Fibroblast of the aortic adventitia (primary cell): Measurements from ENCODE around the gene GATAD2A. TPM values are rescaled to one million over a fixed set of nuclear protein-coding genes. Genes with fewer than 3 reads are reported as not detected.
"Not testable (repeated sequence)": the region's sequence is repeated elsewhere in the genome, so short reads cannot be mapped to it uniquely, and the experiment has no call there.

Experiments used
- DNase-seq: peaks from one replicate; pipeline ENCODE4 v3.0.0-alpha.2; 2010; ENCODE audit warnings: low read depth
- H3K4me3 ChIP-seq: 2 replicates; pipeline ENCODE4 v1.5.1; 2011; ENCODE audit warnings: low read depth, mild to moderate bottlenecking, control low read depth, low read length, moderate library complexity
- total RNA-seq: library from RNA; depleted of rRNA; stranded (reverse); fragments of >200 nt; gene quantifications from 2 replicates; pipeline ENCODE4 v1.2.3, GENCODE V29; 2012; ENCODE audit warnings: low replicate concordance
- TF ChIP-seq, protein P1 (sequence below): IDR thresholded peaks from 2 replicates; pipeline ENCODE4 v1.5.1; 2011; ENCODE audit warnings: mild to moderate bottlenecking, low read length, control low read depth, inconsistent platforms; ENCODE audit not compliant: insufficient read depth

GATAD2A gene
- total RNA-seq, 1 donor: 46.4 TPM

DNA sequence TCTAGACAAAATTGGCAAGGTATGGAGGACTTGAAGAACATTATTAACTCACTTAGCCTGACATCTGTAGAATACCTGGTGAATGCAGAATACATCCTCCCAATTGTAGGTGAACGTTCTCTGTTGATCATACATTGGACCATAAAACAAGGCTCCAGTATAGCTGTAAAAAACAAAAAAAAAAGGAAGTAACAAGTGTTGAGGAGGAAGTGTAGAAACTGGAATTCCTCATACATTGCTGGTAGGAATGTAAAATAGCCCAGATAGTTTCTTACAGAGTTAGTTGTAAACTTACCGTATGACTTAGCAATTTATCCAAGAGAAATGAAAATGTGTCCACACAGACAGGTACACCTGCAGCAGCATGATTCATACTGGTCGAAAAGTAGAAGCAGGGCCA, 65.1 kb downstream of the GATAD2A start:
- TF ChIP-seq, protein P1, sequence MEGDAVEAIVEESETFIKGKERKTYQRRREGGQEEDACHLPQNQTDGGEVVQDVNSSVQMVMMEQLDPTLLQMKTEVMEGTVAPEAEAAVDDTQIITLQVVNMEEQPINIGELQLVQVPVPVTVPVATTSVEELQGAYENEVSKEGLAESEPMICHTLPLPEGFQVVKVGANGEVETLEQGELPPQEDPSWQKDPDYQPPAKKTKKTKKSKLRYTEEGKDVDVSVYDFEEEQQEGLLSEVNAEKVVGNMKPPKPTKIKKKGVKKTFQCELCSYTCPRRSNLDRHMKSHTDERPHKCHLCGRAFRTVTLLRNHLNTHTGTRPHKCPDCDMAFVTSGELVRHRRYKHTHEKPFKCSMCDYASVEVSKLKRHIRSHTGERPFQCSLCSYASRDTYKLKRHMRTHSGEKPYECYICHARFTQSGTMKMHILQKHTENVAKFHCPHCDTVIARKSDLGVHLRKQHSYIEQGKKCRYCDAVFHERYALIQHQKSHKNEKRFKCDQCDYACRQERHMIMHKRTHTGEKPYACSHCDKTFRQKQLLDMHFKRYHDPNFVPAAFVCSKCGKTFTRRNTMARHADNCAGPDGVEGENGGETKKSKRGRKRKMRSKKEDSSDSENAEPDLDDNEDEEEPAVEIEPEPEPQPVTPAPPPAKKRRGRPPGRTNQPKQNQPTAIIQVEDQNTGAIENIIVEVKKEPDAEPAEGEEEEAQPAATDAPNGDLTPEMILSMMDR: no peak
- no peak for DNase-seq
- H3K4me3 ChIP-seq: no peak overlapping the region

DNA sequence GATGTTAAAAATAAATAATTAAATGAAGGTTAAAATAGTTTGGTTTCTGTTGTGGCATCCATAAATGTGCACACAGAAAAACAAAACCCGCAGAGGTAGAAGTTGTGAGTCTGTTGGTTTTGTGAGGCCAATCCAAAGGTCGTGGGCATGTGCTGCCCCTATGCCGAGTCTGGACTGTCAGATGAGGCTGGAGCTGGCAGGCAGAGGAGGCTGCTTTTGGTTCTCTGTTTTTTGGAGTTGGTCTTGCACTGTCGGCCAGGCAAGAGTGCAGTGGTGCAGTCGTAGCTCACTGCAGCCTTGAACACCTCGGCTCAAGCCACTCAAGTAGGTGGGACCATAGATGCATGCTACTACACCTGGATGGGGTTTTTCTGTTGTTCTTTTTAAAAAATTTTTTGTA, 66.2 kb downstream of the GATAD2A start:
- no peak for DNase-seq
- TF ChIP-seq, protein P1: no peak
- H3K4me3 ChIP-seq: no peak overlapping the region

DNA sequence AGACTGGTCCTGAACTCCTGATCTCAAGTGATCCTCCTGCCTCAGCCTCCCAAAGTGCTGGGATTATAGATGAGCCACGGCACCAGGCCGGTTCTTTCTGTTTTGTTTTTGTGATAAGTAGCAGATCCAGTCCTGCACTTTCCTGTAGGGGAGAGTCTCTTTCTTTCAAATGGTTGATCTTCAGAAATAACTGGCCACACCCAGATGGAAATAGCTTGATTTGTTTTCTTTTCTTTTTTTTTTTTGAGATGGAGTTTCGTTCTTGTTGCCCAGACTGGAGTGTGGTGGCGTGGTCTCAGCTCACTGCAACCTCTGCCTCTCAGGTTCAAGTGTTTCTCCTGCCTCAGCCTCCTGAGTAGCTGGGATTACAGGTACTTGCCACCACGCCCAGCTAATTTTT, 66.6 kb downstream of the GATAD2A start:
- not testable (repeated sequence) for H3K4me3 ChIP-seq
- DNase-seq: peak; percentile 26

DNA sequence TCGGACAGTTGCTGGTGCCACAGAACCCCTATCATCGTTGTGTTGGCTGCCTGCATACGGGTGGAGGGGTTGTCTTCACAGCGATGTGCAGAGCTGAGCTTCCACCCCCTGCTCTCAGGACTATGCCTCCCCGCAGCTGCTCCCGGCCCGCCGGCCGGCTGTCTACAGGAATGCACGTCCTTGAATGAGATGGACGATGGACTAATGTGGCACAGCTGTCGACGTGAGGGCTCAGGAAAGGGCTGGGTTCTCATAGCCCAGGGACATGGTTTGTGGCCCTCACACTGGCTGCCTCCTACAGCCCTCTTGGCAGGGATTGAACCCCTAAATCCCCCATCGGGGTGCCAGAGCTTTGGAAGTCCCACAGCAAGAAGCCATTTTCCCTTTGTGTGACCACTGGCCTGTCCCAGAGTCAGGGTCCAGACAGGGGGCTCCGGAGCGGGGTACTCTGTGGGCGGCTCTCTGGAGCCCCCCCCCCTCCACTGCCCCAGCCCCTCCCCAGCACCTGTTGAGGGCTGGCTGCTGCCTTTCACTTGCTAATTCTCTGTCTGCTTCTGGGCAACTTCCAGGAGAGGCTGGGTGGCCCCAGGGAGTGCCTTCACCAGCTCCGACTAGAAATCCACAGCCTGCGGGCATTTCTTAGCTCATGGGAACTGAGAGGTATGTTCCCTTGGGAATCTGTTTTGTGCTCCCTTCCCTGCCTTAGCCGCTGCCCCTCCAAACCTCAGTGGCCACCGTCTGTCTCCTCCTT, 69.7 kb downstream of the GATAD2A start:
- TF ChIP-seq, protein P1: no peak
- no peak overlapping the region for H3K4me3 ChIP-seq
- no peak for DNase-seq

GRCh38 chr19:19475849-19476828, 70.7 kb downstream of the GATAD2A start:
- peak; percentile 52 for DNase-seq
- TF ChIP-seq, protein P1: peak; percentile 66
- no peak overlapping the region for H3K4me3 ChIP-seq

GRCh38 chr19:19477705-19478383, 72.4 kb downstream of the GATAD2A start:
- TF ChIP-seq, protein P1: no peak
- no peak overlapping the region for H3K4me3 ChIP-seq
- peak; percentile 19 for DNase-seq
